CD4-positive, alpha-beta T cell treated with Interleukin-12 subunit alpha and Interleukin-12 subunit beta, for 1 hour (primary cell): Measurements from ENCODE around the gene IQUB.
"Not testable (repeated sequence)": the region's sequence is repeated elsewhere in the genome, so short reads cannot be mapped to it uniquely, and the experiment has no call there.

ENCODE experiments used
- DNase-seq: peaks from one replicate; pipeline ENCODE4 v3.0.0-alpha.2; 2020

The IQUB gene

DNA sequence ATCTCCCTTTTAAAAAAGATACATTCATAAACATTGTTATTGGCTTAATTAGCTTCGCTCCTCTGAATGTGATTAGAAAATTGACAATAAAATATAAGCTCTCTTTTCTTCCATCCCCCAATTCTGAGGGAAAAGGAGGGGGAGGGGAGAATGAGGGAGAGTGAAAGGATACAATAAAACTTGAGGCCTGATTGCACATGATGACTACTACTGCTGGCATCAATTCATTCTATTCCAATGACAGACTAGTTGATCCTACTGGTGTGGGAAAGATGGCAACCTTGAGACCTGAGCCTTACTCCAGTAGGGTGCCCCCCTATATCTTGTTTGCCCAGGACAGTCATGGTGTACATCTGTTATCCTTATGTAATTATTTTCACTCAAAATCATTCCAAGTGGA lies 4.5 kb upstream of the IQUB start:
- DNase-seq, result no peak

GRCh38 chr7:123538189-123538714 lies 3.9 kb upstream of the IQUB start:
- no peak for DNase-seq

DNA sequence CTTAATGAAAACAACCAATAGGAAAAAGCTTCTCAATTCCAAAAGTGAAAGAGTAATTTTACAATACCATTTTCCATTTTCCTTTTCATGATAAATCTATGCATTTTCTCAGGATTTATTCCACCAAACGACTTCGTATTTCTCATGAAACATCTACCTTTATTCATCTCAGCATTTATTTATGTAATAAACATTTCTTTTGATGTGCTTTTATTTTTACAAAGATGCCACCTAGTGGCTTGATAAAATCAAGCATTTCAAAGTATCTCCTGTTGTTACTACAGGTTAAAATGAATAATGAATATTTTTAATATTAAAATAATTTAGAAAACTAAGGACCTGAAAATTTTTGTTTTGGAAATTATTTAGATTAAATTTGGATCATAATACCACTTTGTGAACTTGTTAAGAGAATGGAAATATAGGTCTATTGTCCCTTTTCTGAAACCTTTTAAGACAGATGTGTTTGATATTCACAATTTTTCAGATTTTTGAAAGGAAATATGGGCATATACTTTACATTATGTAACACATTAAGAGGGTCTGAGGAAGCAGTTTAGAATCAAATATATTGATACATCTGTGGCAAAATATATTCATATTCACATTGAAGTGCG lies 2.7 kb upstream of the IQUB start:
- peak; percentile 53 for DNase-seq

DNA sequence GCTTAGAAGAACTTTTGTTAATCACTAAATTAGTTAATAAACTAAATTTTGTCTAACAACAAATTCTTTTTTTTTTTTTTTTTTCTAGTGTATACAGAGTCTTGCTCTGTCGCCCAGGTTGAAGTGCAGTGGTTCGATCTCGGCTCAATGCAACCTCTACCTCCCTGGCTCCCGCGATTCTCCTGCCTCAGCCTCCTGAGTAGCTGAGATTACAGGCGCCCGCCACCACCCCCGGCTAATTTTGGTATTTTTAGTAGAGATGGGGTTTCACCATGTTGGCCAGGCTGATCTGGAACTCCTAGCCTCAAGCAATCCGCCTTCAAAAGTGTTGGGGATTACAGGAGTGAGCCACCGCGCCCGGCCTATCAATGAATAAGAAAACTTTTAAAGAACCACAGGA lies 1.1 kb upstream of the IQUB start:
- DNase-seq, result no peak

- DNase-seq, result peak; percentile 44
Measured at GRCh38 chr7:123533929-123534382, 439 bp downstream of the IQUB start.

DNA sequence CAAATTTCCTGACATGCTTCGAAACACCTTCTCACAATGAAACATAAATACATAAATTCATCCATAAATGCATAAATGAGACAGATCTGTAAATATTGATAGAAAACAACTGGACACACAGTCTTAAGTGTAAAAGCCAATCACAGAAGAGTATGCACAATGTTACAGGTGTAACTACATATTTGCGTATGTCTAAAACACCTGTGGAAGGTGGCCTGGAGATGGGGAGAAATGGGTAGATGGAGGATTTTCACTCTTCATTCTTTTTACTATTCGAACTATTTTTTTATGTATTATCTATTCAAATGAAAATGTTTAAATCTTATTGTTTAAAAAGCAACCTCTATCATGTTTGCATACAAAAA lies 860 bp downstream of the IQUB start:
- DNase-seq, result no peak

DNA sequence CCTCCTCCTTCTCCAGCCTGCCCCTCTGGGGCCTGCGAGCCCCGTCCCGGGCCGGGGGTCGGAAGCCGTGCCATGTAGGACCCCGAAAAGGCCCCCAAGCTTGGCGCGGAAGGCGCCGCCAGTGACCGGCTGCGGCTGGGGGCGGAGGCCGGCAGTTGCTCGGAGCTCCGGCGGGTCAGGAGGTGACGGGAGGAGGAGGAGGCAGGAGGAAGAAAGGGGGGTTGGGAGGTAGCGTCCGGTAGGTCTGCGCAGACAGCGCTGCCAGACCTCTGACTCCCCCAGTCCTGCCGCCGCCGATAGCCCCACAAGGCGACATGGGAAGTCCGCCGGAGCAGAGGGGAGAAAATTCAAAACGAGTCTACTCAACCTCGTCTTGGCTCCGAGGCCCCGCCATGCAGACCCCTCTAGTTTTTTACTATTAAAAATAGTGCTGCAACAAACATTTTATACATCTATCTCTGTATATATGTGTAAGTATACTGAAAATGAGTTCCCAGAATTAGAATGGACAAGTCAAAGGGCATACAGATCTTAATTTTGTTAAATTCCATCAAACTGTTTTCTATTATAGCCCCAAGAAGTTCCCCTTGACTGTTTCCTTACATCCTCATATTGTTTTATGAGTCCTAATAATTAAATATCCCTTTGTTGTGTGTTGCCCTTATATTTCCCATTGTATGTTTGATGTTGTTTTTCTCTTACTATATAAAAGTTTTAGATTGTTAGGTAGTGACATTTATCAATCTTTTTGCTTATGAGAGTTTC lies 1.4 kb downstream of the IQUB start:
- DNase-seq, result peak; percentile 46

DNA sequence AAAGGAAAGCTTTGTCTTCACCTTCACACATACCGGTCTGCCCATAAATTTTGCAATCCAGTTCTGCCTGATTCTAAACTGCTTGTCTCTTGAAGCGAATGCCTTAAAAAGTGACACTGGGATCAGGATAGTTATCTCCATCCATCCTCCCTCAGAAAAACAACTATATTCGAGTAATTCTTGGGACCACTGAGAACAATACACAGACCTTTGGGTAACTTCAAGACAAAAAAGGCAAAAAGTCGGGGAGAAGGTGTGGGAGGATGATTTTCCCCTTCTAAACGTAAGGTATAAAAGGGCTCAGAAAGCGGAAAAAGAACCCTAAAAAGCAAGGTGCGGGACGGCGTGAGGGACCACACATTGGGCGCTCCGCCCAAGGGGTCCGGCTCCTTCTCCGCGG lies 2.1 kb downstream of the IQUB start:
- DNase-seq, result not testable (repeated sequence)

DNA sequence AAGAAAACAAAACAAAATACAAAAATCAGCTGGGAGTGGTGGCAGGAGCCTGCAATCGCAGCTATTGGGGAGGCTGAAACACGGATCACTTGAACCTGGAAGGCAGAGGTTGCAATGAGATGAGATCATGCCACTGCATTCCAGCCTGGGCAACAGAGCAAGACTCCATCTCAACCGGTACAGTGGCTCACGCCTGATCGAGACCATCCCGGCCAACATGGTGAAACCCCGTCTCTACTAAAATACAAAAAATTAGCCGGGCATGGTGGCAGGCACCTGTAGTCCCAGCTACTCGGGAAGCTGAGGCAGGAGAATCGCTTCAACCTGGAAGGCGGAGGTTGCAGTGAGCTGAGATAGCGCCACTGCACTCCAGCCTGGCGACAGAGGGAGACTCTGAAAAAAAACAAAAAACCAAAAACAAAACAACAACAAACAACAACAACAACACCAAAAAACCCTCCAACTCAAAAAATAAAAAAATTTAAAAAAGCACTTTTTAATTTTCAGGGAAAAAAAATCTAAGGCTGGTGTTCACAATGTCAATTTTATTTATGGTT lies 4.3 kb downstream of the IQUB start:
- not testable (repeated sequence) for DNase-seq

DNA sequence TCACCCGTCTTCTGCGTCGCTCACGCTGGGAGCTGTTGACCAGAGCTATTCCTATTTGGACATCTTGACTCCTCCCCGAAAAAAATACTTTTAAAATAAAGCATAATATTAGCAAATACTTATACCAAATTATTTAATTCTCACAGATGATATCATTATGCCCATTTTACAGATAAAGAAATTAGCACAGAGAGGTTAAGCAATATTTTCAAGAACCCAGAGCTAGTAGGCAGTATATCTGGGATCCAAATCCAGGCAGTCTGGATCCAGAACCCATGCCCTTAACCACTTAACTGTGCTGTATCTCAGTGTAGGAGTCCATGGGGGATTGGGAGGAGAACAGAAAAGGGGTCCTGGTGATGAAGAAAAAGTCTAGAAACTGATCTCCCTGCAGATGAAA lies 6.1 kb downstream of the IQUB start:
- no peak for DNase-seq

GRCh38 chr7:123527712-123528225 lies 6.6 kb downstream of the IQUB start:
- DNase-seq, result not testable (repeated sequence)

- not testable (repeated sequence) for DNase-seq
Measured at GRCh38 chr7:123526533-123526932, 7.9 kb downstream of the IQUB start.

DNA sequence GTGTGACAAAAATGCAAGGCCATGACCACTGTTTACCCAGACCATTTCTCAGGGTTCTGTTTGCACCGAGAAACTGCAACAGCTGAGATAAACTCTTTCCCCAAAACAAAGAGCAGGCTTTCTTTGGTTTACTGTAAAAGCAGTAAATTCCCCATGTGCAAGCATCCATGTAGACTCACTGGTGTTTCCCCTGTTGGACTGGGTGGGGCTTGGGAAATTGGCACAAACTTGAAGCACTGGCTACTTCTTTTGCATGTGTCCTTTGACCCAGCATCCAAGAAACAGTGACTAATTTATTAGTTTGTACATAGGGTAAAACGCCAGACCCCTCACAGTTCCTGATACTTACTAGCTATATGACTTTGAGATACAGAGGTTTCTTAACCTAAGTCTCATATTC lies 12.3 kb downstream of the IQUB start:
- DNase-seq, result no peak

DNA sequence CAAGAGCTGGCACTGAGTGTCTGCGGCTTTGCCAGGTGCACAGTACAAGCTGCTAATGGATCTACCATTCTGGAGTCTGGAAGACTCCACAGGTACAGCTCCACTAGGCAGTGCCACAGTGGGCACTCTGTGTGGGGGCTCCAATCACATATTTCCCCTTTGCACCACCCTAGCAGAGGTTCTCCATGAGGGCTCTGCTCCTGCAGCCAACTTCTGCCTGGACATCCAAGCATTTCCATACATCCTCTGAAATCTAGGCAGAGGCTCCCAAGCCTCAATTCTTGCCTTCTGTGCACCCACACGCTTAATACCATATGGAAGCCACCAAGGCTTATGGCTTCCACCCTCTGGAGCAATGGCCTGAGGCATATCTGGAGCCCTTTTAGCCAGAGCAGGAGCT lies 29.2 kb downstream of the IQUB start:
- no peak for DNase-seq

- no peak for DNase-seq
Measured at GRCh38 chr7:123502201-123502600, 32.2 kb downstream of the IQUB start.

DNA sequence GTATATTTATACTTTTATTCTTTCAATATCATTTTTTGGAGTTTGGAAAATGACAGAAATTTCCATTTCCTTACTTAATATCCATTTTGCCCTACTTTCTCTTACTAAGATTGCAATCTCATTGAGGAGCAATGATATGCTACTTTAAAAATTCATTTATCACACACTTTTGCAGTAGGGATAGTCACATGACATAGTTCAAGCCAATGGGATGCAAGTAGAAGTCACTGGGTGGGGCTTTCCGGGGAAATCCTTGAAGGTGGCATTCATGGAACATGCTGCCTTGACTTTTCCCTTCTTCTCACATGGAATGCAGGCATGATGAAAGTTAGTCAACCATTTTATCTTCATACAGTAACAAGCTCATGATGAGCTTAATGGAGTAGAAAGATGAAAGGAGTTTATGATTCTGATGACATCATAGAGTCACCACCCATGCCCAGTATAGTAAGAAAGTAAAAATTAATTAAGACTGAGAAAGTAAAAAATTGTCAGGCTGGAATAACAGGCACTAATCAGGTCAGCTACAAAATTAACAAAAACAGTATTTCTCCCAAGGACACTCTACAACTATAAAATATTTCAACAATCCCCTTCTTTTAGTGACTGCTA lies 33.4 kb downstream of the IQUB start:
- DNase-seq, result no peak

GRCh38 chr7:123499211-123499970 lies 35.0 kb downstream of the IQUB start:
- no peak for DNase-seq

- DNase-seq, result no peak
Measured at GRCh38 chr7:123498601-123499000, 35.8 kb downstream of the IQUB start.

GRCh38 chr7:123498031-123498430 lies 36.4 kb downstream of the IQUB start:
- DNase-seq, result no peak

DNA sequence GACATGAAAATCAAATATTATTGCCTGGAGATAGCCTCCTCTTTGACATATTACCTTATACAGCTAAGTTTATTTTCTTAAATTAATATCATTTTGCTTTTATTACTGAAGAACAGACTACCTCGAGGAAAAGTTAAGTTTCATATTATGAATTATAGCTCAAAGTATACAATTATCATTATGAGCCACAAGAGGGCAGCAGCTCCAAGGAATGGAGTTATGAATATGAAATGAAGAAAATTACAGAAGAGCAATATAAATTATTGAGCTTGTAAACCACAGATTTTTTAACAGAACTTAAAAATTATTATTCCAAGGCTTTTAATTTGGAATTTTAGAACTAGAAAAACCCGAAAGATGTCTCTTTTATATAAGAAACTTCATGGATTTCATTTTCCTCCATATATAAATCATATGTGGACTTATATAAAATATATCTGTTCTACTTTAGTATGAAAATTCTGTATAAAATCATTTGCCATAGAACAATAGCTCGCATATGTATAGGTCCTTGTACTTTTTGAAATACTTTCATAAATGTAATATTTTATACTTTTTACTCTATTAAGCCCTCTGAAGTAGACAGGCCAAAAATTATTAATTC lies 40.1 kb downstream of the IQUB start:
- peak; percentile 52 for DNase-seq

DNA sequence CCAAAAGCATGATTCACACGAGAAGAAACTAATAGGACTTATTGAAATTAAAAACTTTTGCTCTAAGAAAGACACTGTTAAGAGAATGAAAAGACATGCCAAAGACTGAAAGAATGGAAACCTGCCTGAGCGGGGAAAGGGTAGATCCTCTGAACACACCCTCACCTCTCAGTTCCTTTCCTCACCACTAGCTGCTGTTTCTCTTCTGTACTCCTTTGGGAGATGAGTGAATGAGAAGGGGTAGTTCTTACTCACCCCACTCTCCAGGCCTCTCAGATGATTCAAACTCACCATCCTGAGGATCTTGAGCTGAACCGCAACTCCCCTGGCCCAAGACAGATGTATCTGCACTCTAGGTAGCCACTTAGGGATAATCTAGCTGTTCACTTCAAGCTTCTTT lies 41.9 kb downstream of the IQUB start:
- no peak for DNase-seq

- no peak for DNase-seq
Measured at GRCh38 chr7:123485721-123486120, 48.7 kb downstream of the IQUB start.
